T-helper 9 cell (primary cell): ENCODE data around the gene CALM3.
"Not testable (repeated sequence)": the region's sequence is repeated elsewhere in the genome, so short reads cannot be mapped to it uniquely, and the experiment has no call there.

Experiments
- DNase-seq: peaks from one replicate; pipeline ENCODE4 v3.0.0-alpha.2; 2020
- total RNA-seq, 2 donors: gene quantifications; one replicate each; lab custom pipeline; 2026; lab: John Stamatoyannopoulos, UW

Gene CALM3
- 112 to 119 reads per million in 2 donors for total RNA-seq

DNA sequence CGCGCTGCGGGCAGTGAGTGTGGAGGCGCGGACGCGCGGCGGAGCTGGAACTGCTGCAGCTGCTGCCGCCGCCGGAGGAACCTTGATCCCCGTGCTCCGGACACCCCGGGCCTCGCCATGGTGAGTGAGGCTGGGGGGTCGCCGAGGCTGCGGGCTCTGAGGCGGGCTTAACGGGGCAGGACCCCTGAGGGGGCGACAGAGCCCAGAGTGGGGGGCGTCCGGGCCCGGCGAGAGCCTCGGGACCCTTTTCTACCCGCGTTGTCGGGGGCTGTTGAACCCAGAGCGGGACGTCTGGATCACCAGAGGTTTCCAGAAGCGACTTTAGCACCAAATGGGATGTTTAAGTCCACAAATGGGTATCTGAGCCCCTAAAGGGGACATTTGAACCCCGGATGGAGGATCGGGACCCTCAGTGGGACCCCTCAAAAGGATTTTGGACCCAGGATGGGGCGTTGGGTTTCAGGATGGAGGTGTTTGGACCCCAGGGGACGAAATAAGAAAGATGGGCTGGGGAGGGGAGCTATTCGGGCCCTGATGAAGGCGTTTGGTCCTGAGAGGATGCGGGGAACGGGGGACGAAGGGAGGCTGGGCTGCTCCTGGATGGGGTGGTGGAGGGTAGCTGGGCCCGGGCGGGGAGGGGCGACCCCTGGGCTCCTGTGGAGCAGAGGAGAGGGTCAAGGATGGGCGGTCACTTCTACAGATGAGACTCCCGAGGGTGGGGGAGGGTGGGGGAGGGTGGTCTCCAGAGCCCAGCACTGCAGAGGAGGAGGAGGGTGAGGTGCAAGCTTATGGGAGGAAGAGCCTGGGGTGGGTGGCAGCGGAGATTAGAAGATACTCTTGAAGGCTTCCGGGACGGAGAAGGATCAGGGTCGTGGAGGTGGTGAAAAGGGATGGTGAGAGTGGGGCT is at the start of gene CALM3:
Gene CALM3 (plus strand): TSS at position 13 of the 907 bp plus-strand sequence. CDS start 105 bp downstream, at position 118.
- no peak for DNase-seq

DNA sequence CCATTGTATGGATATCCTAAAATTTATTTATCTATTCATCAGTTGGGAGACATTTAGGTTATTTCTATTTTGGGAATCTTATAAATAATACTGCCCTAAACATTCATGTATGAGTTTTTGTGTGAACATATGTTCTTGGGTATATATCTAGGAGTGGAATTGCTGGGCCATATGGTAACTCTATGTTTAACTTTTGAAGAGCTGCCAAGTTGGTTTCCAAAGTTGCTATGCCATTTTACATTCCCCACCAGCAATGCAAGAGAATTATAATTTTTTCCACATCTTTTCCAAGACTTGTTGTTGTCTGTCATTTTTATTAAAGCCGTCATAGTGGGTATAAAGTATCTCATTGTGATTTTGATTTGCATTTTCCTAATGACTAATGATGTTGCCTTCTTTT is 48.2 kb upstream of the CALM3 start:
- no peak for DNase-seq

DNA sequence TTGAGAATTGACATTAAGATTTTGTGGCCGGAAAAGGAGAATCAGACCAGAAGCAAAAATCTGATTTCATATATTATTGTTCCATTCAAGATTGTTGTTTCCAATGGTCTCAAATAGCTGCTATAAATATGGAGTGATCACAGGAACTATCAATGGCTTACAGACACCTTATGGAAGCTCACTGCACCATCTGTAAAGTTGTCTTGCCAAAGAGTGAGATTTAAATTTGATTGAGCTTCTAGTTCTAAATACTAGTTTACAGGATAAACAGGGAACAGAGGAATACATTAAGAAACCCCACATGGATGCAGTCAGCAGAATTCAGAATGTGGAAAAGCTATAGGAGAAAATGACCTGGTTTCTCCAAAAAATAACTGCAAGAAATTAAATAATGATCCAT is 47.0 kb upstream of the CALM3 start:
- no peak for DNase-seq

DNA sequence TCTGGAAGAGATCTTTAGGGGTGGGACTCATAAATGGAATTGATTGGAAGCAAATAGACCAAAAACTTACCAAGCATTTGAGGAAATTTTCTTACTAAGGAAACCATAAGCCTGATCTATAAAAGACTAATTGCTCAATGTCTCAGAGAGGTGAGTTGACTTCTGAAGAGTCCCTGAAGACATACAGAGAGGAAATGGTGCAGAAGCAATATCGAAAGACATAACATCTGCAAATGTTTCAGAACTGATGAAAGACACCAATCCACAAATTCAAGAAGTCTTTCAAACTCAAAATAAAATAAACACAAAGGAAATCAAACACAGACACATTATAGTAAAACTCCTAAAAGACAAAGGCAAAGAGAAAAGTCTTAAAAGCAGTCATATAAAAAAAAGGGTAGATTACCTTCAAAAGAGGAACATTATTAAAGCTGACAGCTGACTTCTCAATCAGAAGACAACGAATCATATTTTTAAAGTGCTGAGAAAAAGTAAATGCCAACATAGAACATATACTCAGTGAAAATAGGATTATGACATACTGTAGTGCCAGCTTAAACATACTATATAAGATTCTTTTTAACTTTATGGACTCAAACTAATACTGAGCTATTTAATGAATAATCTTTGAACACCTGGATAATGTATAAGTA is 45.4 kb upstream of the CALM3 start:
- no peak for DNase-seq

DNA sequence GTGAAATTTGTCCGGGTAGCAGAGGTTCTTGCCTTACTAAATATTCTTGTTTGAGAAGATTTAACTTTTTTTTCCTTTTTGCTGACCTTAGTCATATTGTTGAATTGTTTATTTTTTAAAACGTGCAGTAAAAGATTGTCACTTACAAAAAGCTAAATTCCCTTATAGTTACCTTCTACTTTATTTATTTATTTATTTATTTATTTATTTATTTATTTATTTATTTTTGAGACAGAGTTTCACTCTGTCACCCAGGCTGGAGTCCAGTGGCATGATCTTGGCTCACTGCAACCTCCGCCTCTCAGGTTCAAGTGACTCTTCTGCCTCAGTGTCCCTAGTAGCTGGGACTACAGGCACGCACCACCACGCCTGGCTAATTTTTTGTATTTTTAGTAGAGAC is 44.7 kb upstream of the CALM3 start:
- DNase-seq = not testable (repeated sequence)

DNA sequence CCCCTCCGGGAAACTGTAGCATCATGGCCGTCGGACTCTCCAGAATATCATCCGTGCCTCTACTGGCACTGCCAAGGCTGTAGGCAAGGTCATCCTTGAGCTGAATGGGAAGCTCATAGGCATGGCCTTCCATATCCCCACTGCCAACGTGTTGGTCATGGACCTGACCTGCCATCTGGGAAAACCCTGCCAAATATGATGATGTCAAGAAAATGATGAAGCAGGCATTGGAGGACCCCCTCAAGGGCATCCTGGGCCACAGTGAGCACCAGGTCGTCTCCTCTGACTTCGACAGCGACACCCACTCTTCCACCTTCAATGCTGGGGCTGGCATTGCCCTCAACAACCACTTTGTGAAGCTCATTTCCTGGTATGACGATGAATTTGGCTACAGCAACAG is 41.9 kb upstream of the CALM3 start:
- DNase-seq = no peak

DNA sequence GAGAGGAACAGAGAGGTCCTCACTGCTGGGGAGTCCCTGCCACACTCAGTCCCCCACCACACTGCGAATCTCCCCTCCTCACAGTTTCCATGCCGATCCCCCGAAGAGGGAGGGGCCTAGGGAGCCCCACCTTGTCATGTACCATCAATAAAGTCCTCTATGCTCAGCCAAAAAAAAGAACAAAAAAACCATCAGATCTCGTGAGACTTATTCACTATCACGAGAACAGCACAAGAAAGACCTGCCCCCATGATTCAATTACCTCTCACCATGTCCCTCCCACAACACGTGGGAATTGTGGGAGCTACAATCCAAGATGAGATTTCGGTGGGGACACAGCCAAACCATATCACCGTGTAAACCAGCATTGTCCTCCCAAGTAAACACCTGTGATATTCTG is 41.5 kb upstream of the CALM3 start:
- not testable (repeated sequence) for DNase-seq

DNA sequence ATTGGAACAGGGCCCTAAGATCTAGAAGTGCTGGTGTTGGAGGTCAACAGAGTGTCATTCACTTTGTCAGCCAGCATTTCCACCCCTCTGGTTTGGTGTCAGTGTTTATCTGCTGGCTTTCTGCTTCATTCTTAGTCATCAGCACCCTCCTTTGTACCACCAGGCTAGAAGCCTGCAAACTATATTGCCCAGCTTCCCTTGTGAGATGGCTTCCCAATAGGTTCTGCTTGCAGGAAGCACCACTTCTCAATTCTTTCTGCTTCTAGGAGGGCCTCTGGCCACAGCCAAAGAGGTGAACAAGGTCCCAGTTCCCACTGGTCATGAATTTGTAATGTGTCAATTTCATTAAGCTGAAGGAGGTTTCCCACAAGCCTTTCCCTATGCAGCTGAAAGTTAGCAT is 36.4 kb upstream of the CALM3 start:
- no peak for DNase-seq

DNA sequence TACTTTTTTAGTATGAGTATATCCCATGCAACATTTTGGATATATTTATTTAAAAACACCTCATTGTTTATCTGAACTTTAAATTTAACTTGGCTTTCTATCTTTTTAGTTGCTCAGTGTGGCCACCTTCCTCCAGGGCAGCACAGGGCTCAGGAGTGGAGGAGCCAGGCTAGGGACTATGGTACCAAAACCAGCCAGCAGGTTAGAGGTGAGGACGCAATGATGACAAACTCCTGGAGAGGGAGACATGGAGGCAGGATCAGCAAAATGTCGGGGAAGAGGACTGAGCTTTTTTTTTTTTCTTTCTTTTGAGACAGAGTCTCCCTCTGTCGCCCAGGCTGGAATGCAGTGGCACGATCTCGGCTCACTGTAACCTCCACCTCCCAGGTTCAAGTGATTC is 29.6 kb upstream of the CALM3 start:
- DNase-seq = no peak

DNA sequence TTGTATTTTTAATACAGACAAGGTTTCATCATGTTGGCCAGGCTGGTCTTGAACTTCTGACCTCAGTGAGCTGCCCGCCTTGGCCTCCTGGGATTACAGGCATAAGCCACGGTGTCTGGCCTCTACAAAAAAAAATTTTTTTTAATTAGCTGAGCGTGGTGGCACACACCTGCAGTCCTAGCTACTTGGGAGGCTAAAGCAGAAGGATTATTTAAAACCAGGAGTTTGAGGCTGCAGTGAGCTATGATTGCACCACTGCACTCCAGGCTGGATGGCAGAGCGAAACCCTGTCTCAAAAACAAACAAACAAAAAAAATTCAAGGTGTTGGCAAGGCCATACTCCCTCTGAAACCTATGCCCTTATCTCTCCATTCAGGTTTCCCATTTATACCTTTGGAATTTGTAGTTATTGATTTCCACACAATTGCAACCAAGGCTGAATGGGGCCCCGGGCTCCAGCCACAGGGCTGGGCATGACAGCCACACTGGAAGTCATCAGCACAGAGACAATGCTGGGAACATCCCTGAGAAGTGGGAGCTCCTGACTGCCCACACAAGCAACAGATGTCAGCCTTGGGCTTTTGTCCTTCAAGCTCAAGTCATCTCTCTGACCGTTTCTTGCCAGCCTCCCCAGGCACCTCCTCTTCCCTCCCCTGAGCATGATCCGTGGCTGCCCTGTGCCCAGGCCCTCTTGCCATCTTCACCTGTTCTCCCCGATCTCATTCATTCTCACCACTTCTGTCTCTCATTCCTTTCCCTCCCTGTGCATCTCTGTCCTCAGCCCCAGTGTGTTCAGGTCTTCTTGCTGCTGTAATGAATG is 27.2 kb upstream of the CALM3 start:
- no peak for DNase-seq

DNA sequence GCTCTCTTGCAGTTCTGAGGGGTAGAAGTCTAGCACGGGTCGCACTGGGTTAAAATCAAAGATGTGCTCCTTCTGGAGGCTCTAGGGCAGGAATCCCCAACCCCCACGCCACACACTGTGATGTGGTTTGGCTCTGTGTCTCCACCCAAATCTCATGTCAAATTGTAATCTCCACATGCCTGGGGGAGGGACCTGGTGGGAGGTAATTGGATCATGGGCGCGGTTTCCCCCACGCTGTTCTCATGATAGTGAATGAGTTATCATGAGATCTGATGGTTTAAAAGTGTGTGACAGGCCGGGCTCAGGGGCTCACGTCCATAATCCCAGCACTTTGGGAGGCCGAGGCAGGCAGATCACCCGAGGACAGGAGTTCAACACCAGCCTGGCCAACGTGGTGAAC is 26.6 kb upstream of the CALM3 start:
- DNase-seq = peak; percentile 6

DNA sequence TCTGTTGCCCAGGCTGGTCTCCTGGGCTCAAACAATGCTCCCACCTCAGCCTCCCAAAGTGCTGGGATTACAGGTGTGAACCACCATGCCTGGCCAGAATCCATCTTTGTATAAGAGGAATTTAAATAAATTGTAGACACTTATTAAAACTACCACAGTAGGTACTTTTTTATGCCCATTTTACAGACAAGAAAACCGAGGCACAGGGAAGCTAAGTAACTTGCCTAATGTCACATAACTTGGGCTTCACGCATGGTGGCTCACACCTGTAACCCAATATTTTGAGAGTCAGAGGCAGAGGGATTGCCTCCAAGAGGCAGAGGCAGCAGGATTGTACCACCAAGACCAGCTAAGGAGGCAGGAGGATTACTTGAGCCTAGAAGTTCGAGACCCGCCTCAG is 22.7 kb upstream of the CALM3 start:
- DNase-seq = no peak

DNA sequence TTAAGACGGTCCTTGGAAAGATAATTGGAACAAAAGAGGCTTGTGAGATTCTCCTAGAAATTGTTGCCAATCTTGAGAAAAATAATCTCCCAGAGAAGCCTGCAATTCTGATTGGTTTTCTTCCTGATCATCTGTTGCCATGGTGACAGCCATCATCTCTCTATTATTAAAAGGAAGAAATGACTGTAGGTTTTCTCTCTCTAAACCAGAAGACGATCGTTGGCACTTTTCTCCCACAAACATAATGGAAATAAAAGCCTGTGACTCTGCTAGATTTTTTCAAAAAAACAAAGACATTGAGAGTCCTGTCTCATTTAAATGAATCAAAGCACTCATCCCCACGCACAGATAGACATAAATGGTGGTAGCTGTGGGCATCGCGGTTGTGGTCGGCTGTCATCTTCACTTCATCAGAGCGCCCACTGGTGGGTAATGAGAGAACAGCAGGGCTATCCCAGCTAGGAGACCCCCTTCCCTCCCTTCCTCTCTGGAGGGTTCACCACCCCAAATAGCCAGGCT is 21.7 kb upstream of the CALM3 start:
- no peak for DNase-seq

DNA sequence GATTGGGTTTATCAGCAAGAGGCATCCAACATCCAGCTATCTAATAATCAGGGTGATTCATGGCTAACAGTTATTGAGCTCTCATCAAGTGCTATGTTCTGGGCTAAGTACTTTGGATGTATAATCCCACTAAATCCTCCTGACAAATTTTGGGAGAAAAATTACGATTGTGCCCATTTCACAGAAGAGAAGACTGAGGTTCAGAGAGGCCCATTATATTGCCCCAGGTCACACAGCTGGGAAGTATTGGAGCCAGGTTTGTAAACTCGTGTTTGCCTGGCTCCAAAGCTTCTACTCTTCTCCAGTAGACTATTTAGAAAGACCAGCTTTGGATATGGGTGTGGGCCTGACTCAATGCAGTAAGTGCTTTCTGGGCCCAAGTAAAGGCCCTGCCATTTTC is 20.9 kb upstream of the CALM3 start:
- DNase-seq = no peak

DNA sequence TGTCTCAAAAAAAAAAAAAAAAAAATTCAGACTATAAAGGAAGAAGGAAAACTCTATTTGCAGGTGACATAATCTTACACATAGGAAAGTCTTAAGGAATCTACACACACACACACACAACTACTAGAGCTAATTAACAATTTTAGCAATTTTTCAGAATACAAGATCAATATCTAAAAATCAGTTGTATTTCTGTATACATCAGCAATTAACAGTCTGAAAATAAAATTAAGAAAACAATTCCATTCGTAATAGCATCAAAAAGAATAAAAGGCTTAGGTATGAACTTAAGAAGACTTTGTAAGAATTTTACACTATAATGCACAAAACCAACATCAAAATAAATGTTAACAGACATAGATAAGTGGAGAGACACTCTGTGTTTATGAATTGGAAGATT is 15.6 kb upstream of the CALM3 start:
- DNase-seq = no peak

DNA sequence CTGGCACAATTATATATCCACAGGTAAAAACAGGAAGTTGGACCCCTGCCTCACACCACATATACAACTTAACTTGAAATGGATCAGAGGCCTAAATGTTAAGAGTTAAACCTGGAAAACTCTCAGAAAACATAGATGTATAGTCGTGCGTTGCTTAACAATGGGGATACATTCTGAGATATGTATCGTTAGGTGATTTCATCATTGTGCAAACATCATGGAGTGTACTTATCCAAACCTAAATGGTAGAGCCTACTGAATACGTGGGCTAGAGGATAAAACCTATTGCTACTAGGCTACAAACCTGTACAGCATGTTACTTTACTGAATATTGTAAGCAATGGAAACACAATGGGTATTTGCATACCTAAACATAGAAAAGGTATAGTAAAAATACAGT is 14.8 kb upstream of the CALM3 start:
- DNase-seq = no peak

DNA sequence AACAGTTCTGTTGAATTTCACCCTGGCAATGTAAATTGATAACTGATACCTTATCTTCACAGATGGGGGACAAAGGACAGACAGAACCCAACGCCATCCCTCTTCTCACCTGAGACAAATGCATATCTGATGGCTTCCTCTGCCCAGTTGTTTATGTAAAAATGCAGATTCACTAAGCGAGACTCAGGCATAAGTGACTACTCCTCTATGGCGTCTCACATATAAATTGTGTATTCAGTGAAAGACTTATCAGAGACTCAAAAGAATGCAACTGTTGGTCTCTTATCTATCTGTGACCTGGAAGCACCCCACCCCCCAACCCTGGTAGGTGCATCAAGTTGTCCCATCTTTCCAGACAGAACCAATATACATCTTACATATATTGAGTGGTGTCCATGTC is 13.3 kb upstream of the CALM3 start:
- DNase-seq = no peak

DNA sequence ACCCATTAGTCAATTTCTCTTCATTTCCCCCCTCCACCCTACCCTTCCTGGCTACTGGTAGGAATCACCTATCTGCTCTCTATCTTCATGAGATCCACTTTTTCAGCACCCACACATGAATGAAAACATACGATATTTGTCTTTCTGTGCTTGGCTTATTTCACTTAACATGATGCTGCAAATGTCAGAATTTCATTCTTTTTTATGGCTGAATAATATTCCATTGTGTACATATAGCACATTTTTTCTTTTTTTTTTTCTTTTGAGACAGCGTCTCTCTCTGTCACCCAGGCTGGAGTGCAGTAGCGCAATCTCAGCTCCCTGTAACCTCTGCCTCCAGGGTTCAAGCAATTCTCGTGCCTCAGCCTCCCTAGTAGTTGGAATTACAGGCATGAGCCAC is 9.9 kb upstream of the CALM3 start:
- DNase-seq = no peak

DNA sequence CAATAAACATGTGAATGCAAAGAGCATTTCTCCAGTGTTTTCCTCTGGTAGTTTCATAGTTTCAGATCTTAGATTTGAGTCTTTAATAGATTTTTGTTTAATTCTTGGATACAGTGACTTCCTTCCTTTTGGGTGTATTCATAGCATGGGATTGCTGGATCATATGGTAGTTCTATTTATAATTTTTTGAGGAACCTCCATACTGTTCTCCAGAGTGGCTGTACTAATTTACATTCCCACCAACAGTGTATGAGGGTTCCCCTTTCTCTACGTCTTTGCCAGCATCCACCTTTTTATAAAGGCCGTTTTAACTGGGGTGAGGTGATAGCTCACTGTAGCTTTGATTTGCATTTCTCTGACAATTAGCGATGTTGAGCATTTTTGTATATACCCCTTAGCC is 9.3 kb upstream of the CALM3 start:
- DNase-seq = no peak

DNA sequence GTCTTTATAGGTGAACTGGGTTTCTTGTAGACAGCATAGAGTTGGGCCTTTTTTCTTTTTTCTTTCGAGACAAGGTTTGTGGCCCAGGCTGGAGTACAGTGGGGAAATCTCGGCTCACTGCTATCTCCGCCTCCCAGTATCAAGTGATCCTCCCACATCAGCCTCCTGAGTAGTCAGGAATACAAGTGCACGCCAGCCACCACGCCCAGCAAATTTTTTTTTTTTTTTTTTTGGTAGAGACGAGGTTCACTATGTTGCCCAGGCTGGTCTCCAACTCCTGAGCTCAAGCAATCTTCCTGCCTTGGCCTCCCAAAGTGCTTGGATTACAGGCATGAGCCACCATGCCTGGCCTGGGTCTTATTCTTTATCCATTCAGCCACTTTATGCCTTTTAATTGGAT is 5.1 kb upstream of the CALM3 start:
- DNase-seq = no peak

DNA sequence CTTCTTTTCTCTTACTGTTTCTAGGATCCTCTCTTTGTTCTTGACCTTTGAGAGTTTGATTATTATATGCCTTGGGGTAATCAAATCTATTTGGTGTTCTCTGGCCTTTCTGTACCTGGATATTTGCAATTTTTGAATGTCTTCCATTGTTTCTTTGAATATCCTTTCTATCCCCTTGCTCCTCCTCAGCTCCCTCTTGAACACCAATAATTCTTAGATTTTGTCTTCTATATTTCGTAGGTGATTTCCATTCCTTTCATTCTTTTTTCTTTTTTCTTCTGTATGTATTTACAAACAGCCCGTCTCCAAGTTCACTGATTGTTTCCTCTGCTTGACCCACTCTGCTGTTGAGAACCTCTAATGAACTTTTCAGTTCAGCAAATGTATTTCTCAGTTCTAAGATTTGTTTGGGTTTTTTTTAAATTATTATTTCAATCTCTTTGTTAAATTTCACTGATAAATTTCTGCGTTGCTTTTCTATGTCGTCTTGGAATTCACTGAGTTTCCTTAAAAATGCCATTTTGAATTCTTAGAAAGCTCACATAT is 2.7 kb upstream of the CALM3 start:
- no peak for DNase-seq

DNA sequence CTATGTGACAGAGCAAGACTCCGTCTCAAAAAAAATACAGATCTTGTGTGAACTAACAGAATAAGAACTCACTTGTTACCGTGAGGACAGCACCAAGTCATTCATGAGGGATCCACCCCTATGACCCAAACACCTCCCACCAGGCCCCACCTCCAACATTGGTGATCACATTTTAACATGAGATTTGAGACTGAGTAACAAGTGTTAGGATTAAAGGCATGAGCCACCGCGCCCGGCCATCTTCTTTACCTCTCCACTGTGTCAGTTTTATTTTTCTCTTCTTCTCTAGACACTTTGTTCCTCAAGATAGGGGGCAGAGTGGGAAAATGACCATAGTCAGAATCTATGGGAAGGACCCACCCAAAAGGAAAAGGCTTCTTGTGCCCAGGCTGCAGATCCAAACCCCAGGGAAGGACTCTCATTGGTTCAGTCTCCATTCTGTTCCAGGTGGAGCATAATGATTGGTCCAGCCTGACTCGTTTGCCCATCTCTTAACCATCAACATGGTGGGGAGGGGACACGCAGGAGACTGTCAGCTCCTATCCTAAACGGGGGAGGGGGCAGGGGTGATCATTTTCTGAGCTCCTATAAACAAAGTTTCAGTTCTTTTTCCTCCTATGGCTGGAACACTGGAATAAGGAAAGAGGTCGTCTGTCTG is 1.3 kb upstream of the CALM3 start:
- no peak for DNase-seq
